Measurements from ENCODE around the gene SLC32A1.

Gene SLC32A1

DNA sequence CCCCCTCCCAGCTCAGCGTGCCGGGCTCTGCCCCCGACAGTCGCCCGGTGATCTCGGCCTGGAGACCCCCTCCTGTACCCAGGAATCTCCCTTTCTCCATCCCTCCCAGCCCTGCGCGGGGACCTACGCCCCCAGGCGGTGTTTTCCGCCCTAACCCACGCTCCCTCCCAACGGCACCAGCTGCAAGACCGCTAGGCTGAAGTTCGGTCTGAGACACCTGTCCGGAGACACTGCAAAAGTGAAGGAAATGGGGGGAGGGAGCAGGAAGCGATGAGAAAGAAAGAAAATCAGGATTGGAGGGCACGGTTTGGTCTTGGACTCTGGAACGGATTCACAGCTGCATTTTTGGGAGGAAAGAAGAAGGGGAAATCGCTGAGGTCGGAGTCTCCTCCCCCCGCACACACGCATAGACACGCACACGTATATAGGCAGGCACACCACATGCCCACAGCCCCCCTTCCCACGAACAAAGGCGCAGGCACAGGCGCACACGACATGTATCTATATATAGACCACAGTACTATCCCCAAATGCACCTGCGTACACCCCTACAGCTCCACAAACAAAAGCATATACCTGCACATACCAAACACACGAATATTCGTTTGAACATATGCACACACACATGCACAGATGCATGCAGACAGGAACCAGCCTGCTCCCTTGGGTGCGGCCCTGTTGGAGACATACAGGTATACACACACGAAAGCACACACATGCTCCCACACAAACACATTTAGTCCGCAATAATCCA, 1.0 kb downstream of the SLC32A1 start:
- H3K27ac ChIP-seq (ENCODE audit: insufficient read depth in 1 of 2, low read depth in 1 of 2, low read length in 2 of 2, poor library complexity in 1 of 2, severe bottlenecking in 2 of 2) = no peak overlapping the region
- H3K9me3 ChIP-seq (ENCODE audit: control extremely low read depth in 1 of 5, control insufficient read depth in 4 of 5, insufficient read depth in 2 of 5, low read depth in 1 of 5, low read length in 4 of 5) = peaks cover 0 to 6% (median 0%) of the 10 kb centered on the region in 5 experiments
- WGBS (ENCODE audit: insufficient coverage) = 4% methylated on average over 9 of the region's 35 CpGs
- H3K4me1 ChIP-seq (ENCODE audit: control extremely low read depth in 1 of 4, control insufficient read depth in 4 of 4, insufficient read depth in 4 of 4, low read length in 3 of 4) = peaks cover 0 to 61% (median 38%) of the 10 kb centered on the region in 4 experiments
- H3K27me3 ChIP-seq (replicated peaks in 2 of 5; ENCODE audit: control insufficient read depth in 4 of 5, insufficient read depth in 5 of 5, low read length in 4 of 5) = peaks cover 7 to 100% (median 80%) of the 10 kb centered on the region in 5 experiments
- no peaks in the 10 kb centered on the region for H3K36me3 ChIP-seq (ENCODE audit: control insufficient read depth in 4 of 4, insufficient read depth in 4 of 4, low read length in 3 of 4)
- POLR2A ChIA-PET = no interaction called here
- DNase-seq = peak in 2 of 3 donors; percentile 65 to 66
- peak overlapping the region in 2 of 7 experiments; percentile 19 to 25 for H3K4me3 ChIP-seq (ENCODE audit: control insufficient read depth in 1 of 7, extremely low read depth in 1 of 7, insufficient read depth in 4 of 7, low read depth in 2 of 7, low read length in 6 of 7)
- CTCF ChIA-PET = interaction anchor here (0.6 to 12.1 kb wide), 22 partner anchors 9 to 164 kb away, joined by 3 to 134 read pairs (median 4); partner anchors contain the start of gene ACTR5

DNA sequence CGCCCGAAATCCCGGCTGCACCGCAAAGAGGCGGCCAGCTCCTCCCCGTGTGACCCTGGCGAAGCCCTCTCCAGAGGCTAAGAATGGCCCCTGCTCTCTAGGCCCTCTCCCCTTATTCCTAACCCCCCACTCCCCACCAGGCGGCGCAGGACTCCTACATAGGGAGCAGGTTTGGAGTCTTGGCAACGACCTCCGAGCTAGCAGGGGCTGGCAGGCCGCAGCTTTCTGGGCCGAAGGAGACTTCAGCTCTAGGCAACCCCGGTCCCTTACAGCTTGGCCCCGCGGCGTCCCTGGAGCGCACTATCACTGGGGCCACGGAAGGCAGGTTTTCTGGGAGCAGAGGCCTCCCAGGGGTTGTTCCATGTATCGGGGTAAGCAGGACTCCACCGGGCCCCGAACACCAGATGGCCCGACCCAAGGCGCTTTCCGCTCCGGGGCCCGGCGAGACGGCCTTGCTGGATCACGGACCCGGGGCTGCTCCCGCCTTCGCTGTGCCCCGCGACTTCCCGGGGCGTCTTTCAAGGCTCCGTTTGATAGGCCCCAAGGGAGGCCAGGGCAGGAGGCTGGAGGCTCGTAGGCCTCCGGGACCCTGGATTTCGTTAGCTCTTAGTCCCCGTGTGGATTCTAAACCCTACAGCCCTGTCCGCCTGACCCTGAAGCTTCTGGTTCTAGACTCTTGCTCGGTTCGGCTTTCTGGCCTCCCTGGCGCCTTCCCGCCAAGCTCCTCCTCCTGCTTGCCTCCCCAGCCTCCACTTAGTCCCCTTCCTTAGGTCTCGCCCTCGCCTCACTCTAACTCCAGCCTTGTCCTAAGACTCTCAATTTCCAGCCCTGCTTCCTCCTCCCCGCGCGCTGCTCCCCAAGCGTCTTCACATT, 1.9 kb downstream of the SLC32A1 start:
- H3K27me3 ChIP-seq (replicated peaks in 2 of 5; ENCODE audit: control insufficient read depth in 4 of 5, insufficient read depth in 5 of 5, low read length in 4 of 5) = peaks cover 9 to 100% (median 84%) of the 10 kb centered on the region in 5 experiments
- POLR2A ChIA-PET = no interaction called here
- no peak overlapping the region for H3K4me3 ChIP-seq (ENCODE audit: control insufficient read depth in 1 of 7, extremely low read depth in 1 of 7, insufficient read depth in 4 of 7, low read depth in 2 of 7, low read length in 6 of 7)
- CTCF ChIA-PET = interaction anchor here (0.8 to 12.1 kb wide), 18 partner anchors 10 to 356 kb away, joined by 3 to 134 read pairs (median 4); partner anchors contain the start of gene ACTR5
- no peak overlapping the region for H3K27ac ChIP-seq (ENCODE audit: insufficient read depth in 1 of 2, low read depth in 1 of 2, low read length in 2 of 2, poor library complexity in 1 of 2, severe bottlenecking in 2 of 2)
- H3K4me1 ChIP-seq (ENCODE audit: control extremely low read depth in 1 of 4, control insufficient read depth in 4 of 4, insufficient read depth in 4 of 4, low read length in 3 of 4) = peaks cover 0 to 70% (median 43%) of the 10 kb centered on the region in 4 experiments
- peaks cover 0 to 6% (median 0%) of the 10 kb centered on the region in 5 experiments for H3K9me3 ChIP-seq (ENCODE audit: control extremely low read depth in 1 of 5, control insufficient read depth in 4 of 5, insufficient read depth in 2 of 5, low read depth in 1 of 5, low read length in 4 of 5)
- DNase-seq = peak; percentile 64 to 71 (median 68)
- WGBS (ENCODE audit: insufficient coverage) = 10% methylated on average over 40 of the region's 53 CpGs
- H3K36me3 ChIP-seq (ENCODE audit: control insufficient read depth in 4 of 4, insufficient read depth in 4 of 4, low read length in 3 of 4) = no peaks in the 10 kb centered on the region

DNA sequence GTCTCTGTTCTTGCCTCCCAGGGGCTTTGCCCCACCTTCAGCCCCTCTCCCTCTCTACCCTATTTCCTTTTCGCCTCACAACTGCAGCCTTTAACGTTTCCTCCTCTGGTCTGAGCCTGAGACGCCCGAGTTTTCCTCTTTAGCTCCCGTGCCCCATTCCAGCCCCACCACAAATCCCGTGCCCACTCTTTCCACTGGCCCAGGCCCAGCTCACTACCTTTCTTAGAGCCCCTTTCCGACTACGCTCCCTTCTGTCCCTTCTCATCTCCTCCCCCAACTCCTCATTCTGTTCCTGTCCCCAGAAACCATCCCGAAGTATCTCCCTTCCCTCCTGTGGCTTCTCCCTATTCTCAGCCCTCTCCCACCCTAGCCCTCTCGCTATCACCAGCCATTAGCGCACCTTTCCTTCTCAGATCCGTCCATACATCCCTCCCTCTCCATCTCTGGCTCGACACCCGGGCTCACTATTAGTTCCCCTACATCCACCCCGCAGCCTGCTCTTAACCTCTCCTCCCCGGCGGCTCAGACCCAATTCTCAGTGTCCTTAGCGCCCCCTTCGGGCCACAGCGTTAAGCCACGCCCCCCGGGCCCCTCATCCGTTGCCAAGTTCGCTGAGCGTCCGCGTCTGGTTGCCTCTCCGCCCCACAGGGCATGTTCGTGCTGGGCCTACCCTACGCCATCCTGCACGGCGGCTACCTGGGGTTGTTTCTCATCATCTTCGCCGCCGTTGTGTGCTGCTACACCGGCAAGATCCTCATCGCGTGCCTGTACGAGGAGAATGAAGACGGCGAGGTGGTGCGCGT, 2.7 kb downstream of the SLC32A1 start:
- ChIA-PET CTCF (interaction anchor here (0.9 to 12.1 kb wide), 9 partner anchors 25 to 355 kb away, joined by 3 to 134 read pairs (median 3); partner anchors contain the start of gene ACTR5), POLR2A (no interaction called here)
- DNase-seq = peak; percentile 81 to 88 (median 85)
- WGBS (ENCODE audit: insufficient coverage) = 3% methylated on average over 43 of the region's 43 CpGs
- H3K27me3 ChIP-seq (replicated peaks in 2 of 5; ENCODE audit: control insufficient read depth in 4 of 5, insufficient read depth in 5 of 5, low read length in 4 of 5) = peaks cover 5 to 100% (median 80%) of the 10 kb centered on the region in 5 experiments
- H3K4me1 ChIP-seq (ENCODE audit: control extremely low read depth in 1 of 4, control insufficient read depth in 4 of 4, insufficient read depth in 4 of 4, low read length in 3 of 4) = peaks cover 0 to 73% (median 46%) of the 10 kb centered on the region in 4 experiments
- peaks cover 0 to 6% (median 0%) of the 10 kb centered on the region in 5 experiments for H3K9me3 ChIP-seq (ENCODE audit: control extremely low read depth in 1 of 5, control insufficient read depth in 4 of 5, insufficient read depth in 2 of 5, low read depth in 1 of 5, low read length in 4 of 5)
- H3K4me3 ChIP-seq (ENCODE audit: control insufficient read depth in 1 of 7, extremely low read depth in 1 of 7, insufficient read depth in 4 of 7, low read depth in 2 of 7, low read length in 6 of 7) = peak overlapping the region in 2 of 7 experiments; percentile 29 to 35
- H3K36me3 ChIP-seq (ENCODE audit: control insufficient read depth in 4 of 4, insufficient read depth in 4 of 4, low read length in 3 of 4) = no peaks in the 10 kb centered on the region
- no peak overlapping the region for H3K27ac ChIP-seq (ENCODE audit: insufficient read depth in 1 of 2, low read depth in 1 of 2, low read length in 2 of 2, poor library complexity in 1 of 2, severe bottlenecking in 2 of 2)

DNA sequence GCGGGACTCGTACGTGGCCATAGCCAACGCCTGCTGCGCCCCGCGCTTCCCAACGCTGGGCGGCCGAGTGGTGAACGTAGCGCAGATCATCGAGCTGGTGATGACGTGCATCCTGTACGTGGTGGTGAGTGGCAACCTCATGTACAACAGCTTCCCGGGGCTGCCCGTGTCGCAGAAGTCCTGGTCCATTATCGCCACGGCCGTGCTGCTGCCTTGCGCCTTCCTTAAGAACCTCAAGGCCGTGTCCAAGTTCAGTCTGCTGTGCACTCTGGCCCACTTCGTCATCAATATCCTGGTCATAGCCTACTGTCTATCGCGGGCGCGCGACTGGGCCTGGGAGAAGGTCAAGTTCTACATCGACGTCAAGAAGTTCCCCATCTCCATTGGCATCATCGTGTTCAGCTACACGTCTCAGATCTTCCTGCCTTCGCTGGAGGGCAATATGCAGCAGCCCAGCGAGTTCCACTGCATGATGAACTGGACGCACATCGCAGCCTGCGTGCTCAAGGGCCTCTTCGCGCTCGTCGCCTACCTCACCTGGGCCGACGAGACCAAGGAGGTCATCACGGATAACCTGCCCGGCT, 3.4 kb downstream of the SLC32A1 start:
- no peaks in the 10 kb centered on the region for H3K36me3 ChIP-seq (ENCODE audit: control insufficient read depth in 4 of 4, insufficient read depth in 4 of 4, low read length in 3 of 4)
- H3K4me3 ChIP-seq (ENCODE audit: control insufficient read depth in 1 of 7, extremely low read depth in 1 of 7, insufficient read depth in 4 of 7, low read depth in 2 of 7, low read length in 6 of 7) = peak overlapping the region in 2 of 7 experiments; percentile 29 to 35
- H3K27ac ChIP-seq (ENCODE audit: insufficient read depth in 1 of 2, low read depth in 1 of 2, low read length in 2 of 2, poor library complexity in 1 of 2, severe bottlenecking in 2 of 2) = no peak overlapping the region
- POLR2A ChIA-PET = no interaction called here
- WGBS (ENCODE audit: insufficient coverage) = 6% methylated on average over 38 of the region's 46 CpGs
- H3K4me1 ChIP-seq (ENCODE audit: control extremely low read depth in 1 of 4, control insufficient read depth in 4 of 4, insufficient read depth in 4 of 4, low read length in 3 of 4) = peaks cover 0 to 73% (median 45%) of the 10 kb centered on the region in 4 experiments
- DNase-seq = peak in 2 of 3 donors; percentile 61 to 62
- peaks cover 4 to 100% (median 73%) of the 10 kb centered on the region in 5 experiments for H3K27me3 ChIP-seq (replicated peaks in 2 of 5; ENCODE audit: control insufficient read depth in 4 of 5, insufficient read depth in 5 of 5, low read length in 4 of 5)
- CTCF ChIA-PET = interaction anchor here (0.9 to 12.1 kb wide), 7 partner anchors 24 to 355 kb away, joined by 3 to 134 read pairs (median 3); partner anchors contain the start of gene ACTR5
- H3K9me3 ChIP-seq (ENCODE audit: control extremely low read depth in 1 of 5, control insufficient read depth in 4 of 5, insufficient read depth in 2 of 5, low read depth in 1 of 5, low read length in 4 of 5) = peaks cover 0 to 6% (median 0%) of the 10 kb centered on the region in 5 experiments

DNA sequence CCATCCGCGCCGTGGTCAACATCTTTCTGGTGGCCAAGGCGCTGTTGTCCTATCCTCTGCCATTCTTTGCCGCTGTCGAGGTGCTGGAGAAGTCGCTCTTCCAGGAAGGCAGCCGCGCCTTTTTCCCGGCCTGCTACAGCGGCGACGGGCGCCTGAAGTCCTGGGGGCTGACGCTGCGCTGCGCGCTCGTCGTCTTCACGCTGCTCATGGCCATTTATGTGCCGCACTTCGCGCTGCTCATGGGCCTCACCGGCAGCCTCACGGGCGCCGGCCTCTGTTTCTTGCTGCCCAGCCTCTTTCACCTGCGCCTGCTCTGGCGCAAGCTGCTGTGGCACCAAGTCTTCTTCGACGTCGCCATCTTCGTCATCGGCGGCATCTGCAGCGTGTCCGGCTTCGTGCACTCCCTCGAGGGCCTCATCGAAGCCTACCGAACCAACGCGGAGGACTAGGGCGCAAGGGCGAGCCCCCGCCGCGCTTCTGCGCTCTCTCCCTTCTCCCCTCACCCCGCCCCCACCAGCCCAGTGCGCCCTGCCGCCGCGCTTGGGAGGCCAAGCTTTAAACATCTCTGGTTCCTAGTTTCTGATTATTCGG, 4.0 kb downstream of the SLC32A1 start:
- CTCF ChIA-PET = interaction anchor here (0.9 to 12.1 kb wide), 7 partner anchors 9 to 164 kb away, joined by 3 to 134 read pairs (median 4); partner anchors contain the start of gene ACTR5
- peaks cover 0 to 67% (median 39%) of the 10 kb centered on the region in 4 experiments for H3K4me1 ChIP-seq (ENCODE audit: control extremely low read depth in 1 of 4, control insufficient read depth in 4 of 4, insufficient read depth in 4 of 4, low read length in 3 of 4)
- POLR2A ChIA-PET = no interaction called here
- H3K9me3 ChIP-seq (ENCODE audit: control extremely low read depth in 1 of 5, control insufficient read depth in 4 of 5, insufficient read depth in 2 of 5, low read depth in 1 of 5, low read length in 4 of 5) = peaks cover 0 to 6% (median 0%) of the 10 kb centered on the region in 5 experiments
- H3K27ac ChIP-seq (ENCODE audit: insufficient read depth in 1 of 2, low read depth in 1 of 2, low read length in 2 of 2, poor library complexity in 1 of 2, severe bottlenecking in 2 of 2) = no peak overlapping the region
- H3K4me3 ChIP-seq (ENCODE audit: control insufficient read depth in 1 of 7, extremely low read depth in 1 of 7, insufficient read depth in 4 of 7, low read depth in 2 of 7, low read length in 6 of 7) = no peak overlapping the region
- H3K27me3 ChIP-seq (replicated peaks in 2 of 5; ENCODE audit: control insufficient read depth in 4 of 5, insufficient read depth in 5 of 5, low read length in 4 of 5) = peaks cover 4 to 100% (median 70%) of the 10 kb centered on the region in 5 experiments
- no peaks in the 10 kb centered on the region for H3K36me3 ChIP-seq (ENCODE audit: control insufficient read depth in 4 of 4, insufficient read depth in 4 of 4, low read length in 3 of 4)
- 7% methylated on average over 45 of the region's 56 CpGs for WGBS (ENCODE audit: insufficient coverage)
- peak in 1 of 3 donors; percentile 17 for DNase-seq

All from common myeloid progenitor, CD34-positive (primary cell).